ENCODE measurements around the gene PIANP. TPM values are rescaled to one million over a fixed set of nuclear protein-coding genes. Genes with fewer than 3 reads are reported as not detected.

Gene PIANP
- total and polyA plus RNA-seq, 2 experiments from 2014 or later, result 0.36 to 5.0 TPM

- H3K9me3 ChIP-seq (ENCODE audit: low read depth), result no peaks in the 10 kb centered on the region
- peak overlapping the region; percentile 71 for H3K4me3 ChIP-seq
- H3K27me3 ChIP-seq, result peaks cover 40% of the 10 kb centered on the region
- TF ChIP-seq CTCF (IDR thresholded peaks at IDR 0.05; ENCODE audit: low read depth, low read length), result no peak
- no peak for DNase-seq (ENCODE audit: low read depth in 1 of 2, low spot score in 1 of 2)
- no peaks in the 10 kb centered on the region for H3K36me3 ChIP-seq
- peaks cover 5% of the 10 kb centered on the region for H3K4me1 ChIP-seq (ENCODE audit: low read depth)
- no peak overlapping the region for H3K27ac ChIP-seq
These were observed 1.2 kb downstream of the PIANP start for GRCh38 chr12:6699259-6699988.

- no peaks in the 10 kb centered on the region for H3K36me3 ChIP-seq
- H3K27ac ChIP-seq, result no peak overlapping the region
- no peak for TF ChIP-seq CTCF (IDR thresholded peaks at IDR 0.05; ENCODE audit: low read depth, low read length)
- H3K27me3 ChIP-seq, result peaks cover 40% of the 10 kb centered on the region
- no peaks in the 10 kb centered on the region for H3K9me3 ChIP-seq (ENCODE audit: low read depth)
- peaks cover 5% of the 10 kb centered on the region for H3K4me1 ChIP-seq (ENCODE audit: low read depth)
- DNase-seq (ENCODE audit: low read depth in 1 of 2, low spot score in 1 of 2), result no peak
- H3K4me3 ChIP-seq, result no peak overlapping the region
These were observed 2.1 kb downstream of the PIANP start for GRCh38 chr12:6698352-6699046.

GRCh38 chr12:6697584-6698351 lies 2.8 kb downstream of the PIANP start:
- no peak overlapping the region for H3K4me3 ChIP-seq
- DNase-seq (ENCODE audit: low read depth in 1 of 2, low spot score in 1 of 2), result peak; percentile 40 to 71
- H3K27ac ChIP-seq, result no peak overlapping the region
- TF ChIP-seq CTCF (IDR thresholded peaks at IDR 0.05; ENCODE audit: low read depth, low read length), result peak; percentile 67
- H3K27me3 ChIP-seq, result peaks cover 40% of the 10 kb centered on the region
- peaks cover 5% of the 10 kb centered on the region for H3K4me1 ChIP-seq (ENCODE audit: low read depth)
- no peaks in the 10 kb centered on the region for H3K36me3 ChIP-seq
- H3K9me3 ChIP-seq (ENCODE audit: low read depth), result no peaks in the 10 kb centered on the region

- TF ChIP-seq CTCF (IDR thresholded peaks at IDR 0.05; ENCODE audit: low read depth, low read length), result no peak
- H3K4me3 ChIP-seq, result no peak overlapping the region
- peaks cover 36% of the 10 kb centered on the region for H3K27me3 ChIP-seq
- no peak overlapping the region for H3K27ac ChIP-seq
- H3K36me3 ChIP-seq, result no peaks in the 10 kb centered on the region
- DNase-seq (ENCODE audit: low read depth in 1 of 2, low spot score in 1 of 2), result no peak
- H3K9me3 ChIP-seq (ENCODE audit: low read depth), result no peaks in the 10 kb centered on the region
- H3K4me1 ChIP-seq (ENCODE audit: low read depth), result peaks cover 5% of the 10 kb centered on the region
These were observed 3.7 kb downstream of the PIANP start for GRCh38 chr12:6696690-6697583.

All from cardiac muscle cell (in vitro differentiated cells and primary cell).